Body of pancreas (tissue), 4 donors: ENCODE data around the gene CYREN. TPM values are rescaled to one million over a fixed set of nuclear protein-coding genes. Genes with fewer than 3 reads are reported as not detected.

ENCODE experiments used
- ATAC-seq: fragments of 150-250 bp; one replicate; pipeline ENCODE4 v1.9.1; 2016
- DNase-seq, 4 donors: peaks; one replicate each; pipeline ENCODE4 v3.0.0-alpha.2; 2019
- H3K27ac ChIP-seq, 4 donors: fragments of 200-600 bp; sonication (generic); 1 replicate in 3 of 4; 2 replicates in 1 of 4; pipeline versions ENCODE4 v1.5.1 to v1.6.1; 2016 to 2019; ENCODE audit warnings: mild to moderate bottlenecking in 1 of 4, mixed read lengths in 1 of 4, moderate library complexity in 1 of 4
- H3K27me3 ChIP-seq, 2 donors: fragments of 200-600 bp; sonication (generic); one replicate each; pipeline ENCODE4 v1.6.0; 2016; ENCODE audit warnings: mild to moderate bottlenecking in 1 of 2
- H3K36me3 ChIP-seq, 2 donors: fragments of 200-600 bp; sonication (generic); replicated peaks in 1 of 2; 2 replicates each; pipeline ENCODE4 v1.5.1; 2016; ENCODE audit warnings: low read depth in 2 of 2; ENCODE audit not compliant: insufficient read depth in 1 of 2
- H3K4me1 ChIP-seq: fragments of 200-600 bp; sonication (generic); one replicate; pipeline ENCODE4 v1.6.0; 2016
- H3K4me3 ChIP-seq, 2 donors: fragments of 200-600 bp; sonication (generic); 1 replicate in 1 of 2; 2 replicates in 1 of 2; pipeline ENCODE4 v1.5.1; 2016 to 2019
- H3K9me3 ChIP-seq, 3 donors: fragments of 200-600 bp; sonication (generic); 1 replicate in 2 of 3; 2 replicates in 1 of 3; pipeline ENCODE4 v1.5.1; 2016
- POLR2A ChIP-seq, 3 donors: fragments of 450-650 bp; IDR thresholded peaks; one replicate each; pipeline ENCODE4 v1.6.1; 2016; ENCODE audit warnings: antibody characterized with exemption in 3 of 3, mild to moderate bottlenecking in 2 of 3
- WGBS, 2 donors: methylation state at CpG; one replicate each; pipeline ENCODE4 v1.1.5; 2017; 5-methylcytosine and 5-hydroxymethylcytosine counted together
- intact Hi-C: fragments of 100-400 bp; cut with DNase I; formaldehyde crosslinking; loops from one replicate; pipeline ENCODE4 v1.15.1; 2023
- total RNA-seq, 2 donors: library from RNA; depleted of rRNA; stranded (reverse); fragments of >200 nt; gene quantifications; one replicate each; pipeline ENCODE4 v1.1.0, GENCODE V29; 2016
- TF ChIP-seq, protein P1 (sequence below), 7 experiments: fragments of 450-650 bp in 4 of 7; fragments of 200-600 bp in 3 of 7; sonication (generic) in 3 of 7; IDR thresholded peaks; one replicate each; pipeline ENCODE4 v1.5.1; 2016 to 2019; ENCODE audit warnings: antibody characterized with exemption in 7 of 7

CYREN gene
- total RNA-seq, 2 donors from 2014 or later = 32.9 to 40.5 TPM

DNA sequence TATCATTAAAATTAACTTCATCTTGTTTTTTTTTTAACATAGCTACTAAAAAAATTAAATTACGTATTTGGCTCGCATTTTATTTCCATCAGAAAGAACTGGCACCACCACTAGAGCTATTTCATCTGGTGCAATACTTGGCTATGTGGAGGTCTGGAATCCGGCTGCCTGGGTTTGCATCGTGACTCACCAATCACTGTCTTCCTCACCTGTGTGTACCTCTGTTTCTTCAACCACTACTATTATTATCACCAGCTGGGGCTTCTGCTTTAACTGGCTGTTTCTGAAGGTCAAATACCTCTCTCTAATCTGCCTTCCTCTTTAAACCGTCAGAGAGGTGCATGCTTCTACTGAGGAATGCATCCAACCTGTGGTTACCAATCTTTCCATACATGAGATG lies 34.4 kb upstream of the CYREN start:
- DNase-seq (peak; percentile 78 to 90 (median 83)), ATAC-seq (peak; percentile 89)
- peaks cover 91% of the 10 kb centered on the region for H3K4me1 ChIP-seq
- intact Hi-C loops = no loop called here
- TF ChIP-seq, protein P1, sequence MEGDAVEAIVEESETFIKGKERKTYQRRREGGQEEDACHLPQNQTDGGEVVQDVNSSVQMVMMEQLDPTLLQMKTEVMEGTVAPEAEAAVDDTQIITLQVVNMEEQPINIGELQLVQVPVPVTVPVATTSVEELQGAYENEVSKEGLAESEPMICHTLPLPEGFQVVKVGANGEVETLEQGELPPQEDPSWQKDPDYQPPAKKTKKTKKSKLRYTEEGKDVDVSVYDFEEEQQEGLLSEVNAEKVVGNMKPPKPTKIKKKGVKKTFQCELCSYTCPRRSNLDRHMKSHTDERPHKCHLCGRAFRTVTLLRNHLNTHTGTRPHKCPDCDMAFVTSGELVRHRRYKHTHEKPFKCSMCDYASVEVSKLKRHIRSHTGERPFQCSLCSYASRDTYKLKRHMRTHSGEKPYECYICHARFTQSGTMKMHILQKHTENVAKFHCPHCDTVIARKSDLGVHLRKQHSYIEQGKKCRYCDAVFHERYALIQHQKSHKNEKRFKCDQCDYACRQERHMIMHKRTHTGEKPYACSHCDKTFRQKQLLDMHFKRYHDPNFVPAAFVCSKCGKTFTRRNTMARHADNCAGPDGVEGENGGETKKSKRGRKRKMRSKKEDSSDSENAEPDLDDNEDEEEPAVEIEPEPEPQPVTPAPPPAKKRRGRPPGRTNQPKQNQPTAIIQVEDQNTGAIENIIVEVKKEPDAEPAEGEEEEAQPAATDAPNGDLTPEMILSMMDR (IDR thresholded peaks at IDR 0.05) = peak in 4 of 7 experiments; percentile 6 to 34 (median 30)
- TF ChIP-seq POLR2A (IDR thresholded peaks at IDR 0.05) = peak in 1 of 3 donors; percentile 10
- 11 to 15% methylated on average over 5 of the region's 5 CpGs for WGBS, 2 donors
- H3K27me3 ChIP-seq = no peaks in the 10 kb centered on the region
- peak overlapping the region; percentile 81 to 96 (median 89) for H3K27ac ChIP-seq
- no peak overlapping the region for H3K4me3 ChIP-seq
- no peaks in the 10 kb centered on the region for H3K9me3 ChIP-seq
- H3K36me3 ChIP-seq = peaks cover 0 to 2% of the 10 kb centered on the region in 2 donors

DNA sequence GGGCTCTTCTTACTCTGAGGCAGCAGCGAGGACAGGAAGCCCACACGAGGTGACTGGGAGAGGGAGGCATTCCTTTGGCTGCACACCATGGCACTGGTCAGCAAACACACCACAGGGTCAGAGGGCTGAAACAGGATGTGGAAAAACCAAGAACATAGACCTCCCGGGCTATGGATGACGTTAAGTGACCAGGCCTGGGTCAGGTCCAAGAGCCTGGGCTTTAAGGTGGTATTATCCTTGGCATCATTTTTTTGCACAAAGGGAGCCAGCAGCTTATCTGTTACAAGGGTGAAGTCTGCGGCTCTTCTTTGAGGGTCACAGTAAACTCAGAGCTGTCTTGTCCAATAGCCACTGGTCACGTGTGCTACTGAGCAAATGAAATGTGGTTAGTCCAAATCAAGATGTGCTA lies 33.8 kb upstream of the CYREN start:
- Histone ChIP-seq H3K4me3 (no peak overlapping the region), H3K36me3 (peaks cover 0 to 2% of the 10 kb centered on the region in 2 donors), H3K27ac (peak overlapping the region; percentile 81 to 96 (median 89)), H3K4me1 (peaks cover 91% of the 10 kb centered on the region), H3K27me3 (no peaks in the 10 kb centered on the region), H3K9me3 (no peaks in the 10 kb centered on the region)
- intact Hi-C loops = no loop called here
- DNase-seq (peak in 1 of 4 donors; percentile 53), ATAC-seq (no peak)
- TF ChIP-seq POLR2A (IDR thresholded peaks at IDR 0.05) = no peak
- TF ChIP-seq, protein P1 (IDR thresholded peaks at IDR 0.05) = no peak
- 46 to 58% methylated on average over 4 to 6 of the region's 6 CpGs for WGBS, 2 donors

DNA sequence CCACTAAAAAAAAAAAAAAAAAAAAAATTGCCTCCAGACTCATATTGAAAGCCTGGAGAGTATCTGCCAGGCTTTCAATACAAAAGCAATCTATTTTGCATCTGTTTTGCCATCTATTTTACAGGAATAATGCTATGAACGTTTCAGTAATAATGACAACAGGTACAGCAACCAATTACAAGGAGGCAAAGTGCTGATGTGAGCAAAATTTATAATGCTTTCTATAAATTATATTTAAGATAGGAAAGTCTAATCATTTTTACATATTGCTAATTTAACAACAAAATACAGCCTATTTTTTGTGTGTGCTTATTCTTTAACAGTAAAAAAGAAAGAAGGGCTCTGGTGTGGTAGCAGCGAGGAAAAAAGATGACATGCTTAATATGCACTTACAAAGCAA lies 30.8 kb upstream of the CYREN start:
- Histone ChIP-seq H3K27ac (peak overlapping the region in 3 of 4 donors; percentile 38 to 74 (median 67)), H3K36me3 (peaks cover 8 to 13% of the 10 kb centered on the region in 2 donors), H3K4me3 (no peak overlapping the region), H3K27me3 (no peaks in the 10 kb centered on the region), H3K4me1 (peaks cover 78% of the 10 kb centered on the region), H3K9me3 (no peaks in the 10 kb centered on the region)
- no peak for DNase-seq
- no peak for ATAC-seq
- TF ChIP-seq, protein P1 (IDR thresholded peaks at IDR 0.05) = no peak
- TF ChIP-seq POLR2A (IDR thresholded peaks at IDR 0.05) = no peak
- WGBS, 2 donors = 62 to 65% methylated on average over 2 of the region's 2 CpGs
- intact Hi-C loops = no loop called here

DNA sequence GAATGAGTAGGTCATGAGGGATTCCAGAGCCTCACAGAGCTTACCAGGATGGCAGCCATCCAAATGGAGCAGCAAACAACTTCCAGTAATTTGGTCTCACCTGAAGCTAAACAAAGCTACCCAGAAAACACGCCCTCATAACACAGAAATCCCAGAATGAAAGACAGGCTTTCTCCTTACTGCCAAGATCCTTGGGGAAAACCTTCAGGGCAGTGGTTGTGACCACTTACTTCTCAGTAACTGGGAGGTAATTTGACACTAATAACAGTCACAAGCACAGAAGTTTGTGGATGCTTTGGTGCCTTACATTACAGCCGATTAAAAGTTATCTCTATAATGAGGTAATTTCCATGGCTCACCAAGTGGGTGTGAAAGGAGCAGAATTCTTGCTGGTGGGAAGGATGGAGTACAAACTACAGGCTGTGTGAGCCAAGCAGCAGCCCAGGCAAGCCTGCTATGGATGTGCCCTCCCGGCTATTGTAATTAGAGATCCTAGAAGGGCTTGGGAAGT lies 30.4 kb upstream of the CYREN start:
- H3K36me3 ChIP-seq = peaks cover 8 to 13% of the 10 kb centered on the region in 2 donors

More for the DNA sequence above, 30.4 kb upstream of the CYREN start:
- TF ChIP-seq POLR2A (IDR thresholded peaks at IDR 0.05) = no peak
- TF ChIP-seq, protein P1 (IDR thresholded peaks at IDR 0.05) = no peak
- intact Hi-C loops = no loop called here
- ATAC-seq = peak; percentile 13
- H3K4me1 ChIP-seq = peaks cover 80% of the 10 kb centered on the region
- no peak overlapping the region for H3K4me3 ChIP-seq
- 39% methylated on average over 3 of the region's 3 CpGs for WGBS, 2 donors
- peak overlapping the region; percentile 38 to 74 (median 64) for H3K27ac ChIP-seq
- no peaks in the 10 kb centered on the region for H3K27me3 ChIP-seq
- H3K9me3 ChIP-seq = no peaks in the 10 kb centered on the region
- peak in 3 of 4 donors; percentile 58 to 73 (median 59) for DNase-seq
